ENCODE measurements around the gene CD1E. TPM values are rescaled to one million over a fixed set of nuclear protein-coding genes. Genes with fewer than 3 reads are reported as not detected.

CD1E gene
- not detected in 2 replicates for total RNA-seq

GRCh38 chr1:158353303-158354075 lies at the start of gene CD1E:
CD1E (plus strand) TSS chr1:158353894; CDS start chr1:158353989, 95 bp downstream.
- no peaks in the 10 kb centered on the region for H3K9me3 Mint-ChIP-seq
- no peak within 1 kb of the TSS for H3K27ac Mint-ChIP-seq
- peaks cover 2% of the 10 kb centered on the region for H3K27me3 Mint-ChIP-seq (ENCODE audit: insufficient read depth)
- no peak within 1 kb of the TSS for H3K4me3 Mint-ChIP-seq
- DNase-seq (ENCODE audit: low spot score): no peak
- no peaks in the 10 kb centered on the region for H3K4me1 Mint-ChIP-seq (ENCODE audit: low read depth)
- intact Hi-C loops (cut with micrococcal nuclease): no loop called here
- H3K36me3 Mint-ChIP-seq (ENCODE audit: low read depth): no peaks in the 10 kb centered on the region

GRCh38 chr1:158310623-158311022 lies 43.1 kb upstream of the CD1E start:
- Mint-ChIP-seq H3K27ac (no peak overlapping the region), H3K4me3 (no peak overlapping the region), H3K9me3 (peaks cover 6% of the 10 kb centered on the region)

GRCh38 chr1:158311066-158311465 lies 42.6 kb upstream of the CD1E start:
- H3K36me3 Mint-ChIP-seq (ENCODE audit: low read depth): no peaks in the 10 kb centered on the region
- no peak overlapping the region for H3K4me3 Mint-ChIP-seq
- no peak overlapping the region for H3K27ac Mint-ChIP-seq
- intact Hi-C loops (cut with micrococcal nuclease): no loop called here
- DNase-seq (ENCODE audit: low spot score): no peak
- H3K4me1 Mint-ChIP-seq (ENCODE audit: low read depth): no peaks in the 10 kb centered on the region
- peaks cover 2% of the 10 kb centered on the region for H3K27me3 Mint-ChIP-seq (ENCODE audit: insufficient read depth)
- H3K9me3 Mint-ChIP-seq: peaks cover 6% of the 10 kb centered on the region

More at GRCh38 chr1:158310623-158311022, 43.1 kb upstream of the CD1E start:
- no peaks in the 10 kb centered on the region for H3K4me1 Mint-ChIP-seq (ENCODE audit: low read depth)
- no peaks in the 10 kb centered on the region for H3K36me3 Mint-ChIP-seq (ENCODE audit: low read depth)
- DNase-seq (ENCODE audit: low spot score): no peak
- intact Hi-C loops (cut with micrococcal nuclease): no loop called here
- peaks cover 2% of the 10 kb centered on the region for H3K27me3 Mint-ChIP-seq (ENCODE audit: insufficient read depth)

- Mint-ChIP-seq H3K4me1 (ENCODE audit: low read depth) (no peaks in the 10 kb centered on the region), H3K27me3 (ENCODE audit: insufficient read depth) (peaks cover 6% of the 10 kb centered on the region), H3K4me3 (no peak overlapping the region), H3K9me3 (peaks cover 3% of the 10 kb centered on the region), H3K36me3 (ENCODE audit: low read depth) (no peaks in the 10 kb centered on the region), H3K27ac (no peak overlapping the region)
- intact Hi-C loops (cut with micrococcal nuclease): no loop called here
- DNase-seq (ENCODE audit: low spot score): no peak
Observed at GRCh38 chr1:158323866-158324265, 29.8 kb upstream of the CD1E start.

GRCh38 chr1:158324395-158324794 lies 29.3 kb upstream of the CD1E start:
- Mint-ChIP-seq H3K4me3 (no peak overlapping the region), H3K36me3 (ENCODE audit: low read depth) (no peaks in the 10 kb centered on the region), H3K27ac (no peak overlapping the region), H3K9me3 (peaks cover 3% of the 10 kb centered on the region), H3K27me3 (ENCODE audit: insufficient read depth) (peaks cover 6% of the 10 kb centered on the region), H3K4me1 (ENCODE audit: low read depth) (no peaks in the 10 kb centered on the region)
- DNase-seq (ENCODE audit: low spot score): no peak
- intact Hi-C loops (cut with micrococcal nuclease): no loop called here

GRCh38 chr1:158327481-158327880 lies 26.2 kb upstream of the CD1E start:
- Mint-ChIP-seq H3K4me3 (no peak overlapping the region), H3K36me3 (ENCODE audit: low read depth) (no peaks in the 10 kb centered on the region), H3K27me3 (ENCODE audit: insufficient read depth) (peaks cover 4% of the 10 kb centered on the region), H3K4me1 (ENCODE audit: low read depth) (no peaks in the 10 kb centered on the region), H3K27ac (no peak overlapping the region), H3K9me3 (peaks cover 3% of the 10 kb centered on the region)
- intact Hi-C loops (cut with micrococcal nuclease): no loop called here
- DNase-seq (ENCODE audit: low spot score): no peak

GRCh38 chr1:158328426-158328825 lies 25.3 kb upstream of the CD1E start:
- H3K4me1 Mint-ChIP-seq (ENCODE audit: low read depth): peaks cover 3% of the 10 kb centered on the region
- H3K36me3 Mint-ChIP-seq (ENCODE audit: low read depth): no peaks in the 10 kb centered on the region
- H3K4me3 Mint-ChIP-seq: no peak overlapping the region
- H3K27me3 Mint-ChIP-seq (ENCODE audit: insufficient read depth): peaks cover 4% of the 10 kb centered on the region
- intact Hi-C loops (cut with micrococcal nuclease): no loop called here
- no peak overlapping the region for H3K27ac Mint-ChIP-seq
- no peak for DNase-seq (ENCODE audit: low spot score)
- H3K9me3 Mint-ChIP-seq: no peaks in the 10 kb centered on the region

GRCh38 chr1:158329300-158329699 lies 24.4 kb upstream of the CD1E start:
- intact Hi-C loops (cut with micrococcal nuclease): no loop called here
- H3K27me3 Mint-ChIP-seq (ENCODE audit: insufficient read depth): peaks cover 2% of the 10 kb centered on the region

GRCh38 chr1:158329733-158330132 lies 24.0 kb upstream of the CD1E start:
- no peak for DNase-seq (ENCODE audit: low spot score)
- H3K4me3 Mint-ChIP-seq: no peak overlapping the region
- no peak overlapping the region for H3K27ac Mint-ChIP-seq
- no peaks in the 10 kb centered on the region for H3K9me3 Mint-ChIP-seq
- peaks cover 9% of the 10 kb centered on the region for H3K4me1 Mint-ChIP-seq (ENCODE audit: low read depth)
- peaks cover 2% of the 10 kb centered on the region for H3K27me3 Mint-ChIP-seq (ENCODE audit: insufficient read depth)
- intact Hi-C loops (cut with micrococcal nuclease): loop anchor here (5.0 kb wide), 1 partner anchor 668 kb away; no protein-coding TSS in a partner anchor
- no peaks in the 10 kb centered on the region for H3K36me3 Mint-ChIP-seq (ENCODE audit: low read depth)

More at GRCh38 chr1:158329300-158329699, 24.4 kb upstream of the CD1E start:
- no peaks in the 10 kb centered on the region for H3K9me3 Mint-ChIP-seq
- no peak overlapping the region for H3K4me3 Mint-ChIP-seq
- no peak for DNase-seq (ENCODE audit: low spot score)
- no peak overlapping the region for H3K27ac Mint-ChIP-seq
- peaks cover 9% of the 10 kb centered on the region for H3K4me1 Mint-ChIP-seq (ENCODE audit: low read depth)
- no peaks in the 10 kb centered on the region for H3K36me3 Mint-ChIP-seq (ENCODE audit: low read depth)

GRCh38 chr1:158330391-158331105 lies 23.1 kb upstream of the CD1E start:
- Mint-ChIP-seq H3K9me3 (no peaks in the 10 kb centered on the region), H3K36me3 (ENCODE audit: low read depth) (no peaks in the 10 kb centered on the region), H3K4me1 (ENCODE audit: low read depth) (peaks cover 9% of the 10 kb centered on the region), H3K27me3 (ENCODE audit: insufficient read depth) (peaks cover 2% of the 10 kb centered on the region), H3K4me3 (no peak overlapping the region), H3K27ac (no peak overlapping the region)
- intact Hi-C loops (cut with micrococcal nuclease): loop anchor here (5.0 kb wide), 1 partner anchor 667 kb away; no protein-coding TSS in a partner anchor
- no peak for DNase-seq (ENCODE audit: low spot score)

GRCh38 chr1:158331106-158331425 lies 22.6 kb upstream of the CD1E start:
- intact Hi-C loops (cut with micrococcal nuclease): loop anchor here (5.0 kb wide), 1 partner anchor 666 kb away; no protein-coding TSS in a partner anchor
- no peaks in the 10 kb centered on the region for H3K9me3 Mint-ChIP-seq
- H3K36me3 Mint-ChIP-seq (ENCODE audit: low read depth): no peaks in the 10 kb centered on the region
- peaks cover 2% of the 10 kb centered on the region for H3K27me3 Mint-ChIP-seq (ENCODE audit: insufficient read depth)
- peaks cover 9% of the 10 kb centered on the region for H3K4me1 Mint-ChIP-seq (ENCODE audit: low read depth)
- no peak overlapping the region for H3K27ac Mint-ChIP-seq
- no peak overlapping the region for H3K4me3 Mint-ChIP-seq
- DNase-seq (ENCODE audit: low spot score): no peak

GRCh38 chr1:158331481-158332150 lies 22.1 kb upstream of the CD1E start, which contains the start of gene CD1B:
CD1B (minus strand) TSS chr1:158331531; CDS start chr1:158331423, 108 bp downstream.
- Mint-ChIP-seq H3K4me1 (ENCODE audit: low read depth) (peaks cover 9% of the 10 kb centered on the region), H3K9me3 (no peaks in the 10 kb centered on the region), H3K27ac (no peak within 1 kb of the TSS), H3K36me3 (ENCODE audit: low read depth) (no peaks in the 10 kb centered on the region), H3K4me3 (no peak within 1 kb of the TSS), H3K27me3 (ENCODE audit: insufficient read depth) (peaks cover 2% of the 10 kb centered on the region)
- no peak for DNase-seq (ENCODE audit: low spot score)
- intact Hi-C loops (cut with micrococcal nuclease): loop anchor here (5.0 kb wide), 1 partner anchor 666 kb away; no protein-coding TSS in a partner anchor
